Right hindlimb (tissue), 1 donor: Measurements from ENCODE around the gene RIMBP3B.
"Not testable (repeated sequence)": the region's sequence is repeated elsewhere in the genome, so short reads cannot be mapped to it uniquely, and the experiment has no call there.

Experiments
- DNase-seq: peaks from one replicate; pipeline ENCODE4 v3.0.0-alpha.2; 2018

The RIMBP3B gene

GRCh38 chr22:21418974-21419638 is 35.6 kb downstream of the RIMBP3B start:
- DNase-seq = not testable (repeated sequence)

- not testable (repeated sequence) for DNase-seq
Observed at GRCh38 chr22:21420180-21420763, 36.7 kb downstream of the RIMBP3B start.

GRCh38 chr22:21424084-21424709 is 40.6 kb downstream of the RIMBP3B start:
- DNase-seq = not testable (repeated sequence)

- DNase-seq = not testable (repeated sequence)
Observed at GRCh38 chr22:21434378-21435233, 51.1 kb downstream of the RIMBP3B start.

- DNase-seq = not testable (repeated sequence)
Observed at GRCh38 chr22:21435998-21436810, 52.7 kb downstream of the RIMBP3B start.

GRCh38 chr22:21438013-21438412 is 54.5 kb downstream of the RIMBP3B start:
- not testable (repeated sequence) for DNase-seq
